A549 treated with Hydrocortisone at 1 μM for 4 hours (cell line): ENCODE results near the gene C8A. TPM values are rescaled to one million over a fixed set of nuclear protein-coding genes. Genes with fewer than 3 reads are reported as not detected.

Experiments used
- total RNA-seq: library from RNA; stranded (reverse); fragments of 200-300 nt; extraction: Qiagen RNA extraction; gene quantifications from 5 replicates; pipeline ENCODE4 v1.2.3, GENCODE V29; 2022

The C8A gene
- total RNA-seq, result not detected in 5 replicates

GRCh38 chr1:56854521-56855099, at the start of gene C8A:
C8A (plus strand) TSS chr1:56854797; CDS start chr1:56854902, 105 bp downstream.

GRCh38 chr1:56819387-56819899, 35.2 kb upstream of the C8A start, which contains the start of gene FYB2:
FYB2 (minus strand) TSS chr1:56819404; CDS start chr1:56819290, 114 bp downstream.

GRCh38 chr1:56965916-56966697, 111.5 kb downstream of the C8A start, which contains the start of gene C8B:
C8B (minus strand) TSS chr1:56966015; CDS start chr1:56965948, 67 bp downstream.

Other genes starting within 250 kb of the C8A start
- 1.5 to 2.3 TPM (median 1.8 TPM) in 5 replicates for gene PRKAA2, start 209.5 kb upstream of the C8A start, total RNA-seq
- not detected in 5 replicates for gene FYB2, start 35.4 kb upstream of the C8A start, total RNA-seq
- not detected in 5 replicates for gene C8B, start 111.2 kb downstream of the C8A start, total RNA-seq